ENCODE measurements around the gene SEC14L5. TPM values are rescaled to one million over a fixed set of nuclear protein-coding genes. Genes with fewer than 3 reads are reported as not detected.

SEC14L5 gene
- total and polyA plus RNA-seq, 2 donors (not counting 3 experiments of a cell fraction or from before 2014, with no cell fraction given), result not detected

- peak overlapping the region; percentile 100 for H3K4me2 ChIP-seq (ENCODE audit: insufficient read depth, low read length)
- no peaks in the 10 kb centered on the region for H3K79me2 ChIP-seq (ENCODE audit: control insufficient read depth, insufficient read depth, low read length)
- H3K4me1 ChIP-seq (ENCODE audit: control insufficient read depth, extremely low read depth, insufficient read depth, low read length), result peaks cover 12% of the 10 kb centered on the region
- peaks cover 0 to 1% of the 10 kb centered on the region in 2 experiments for H3K36me3 ChIP-seq (ENCODE audit: control insufficient read depth in 2 of 2, extremely low read depth in 1 of 2, insufficient read depth in 2 of 2, low read length in 2 of 2)
- no peaks in the 10 kb centered on the region for H3K9me3 ChIP-seq (replicated peaks; ENCODE audit: control insufficient read depth, insufficient read depth, low read length)
- peak overlapping the region; percentile 99 for H2AFZ ChIP-seq (ENCODE audit: low read depth, low read length)
- DNase-seq (ENCODE audit: low read depth, low spot score) (peak; percentile 18), FAIRE-seq (no peak)
- H3K27me3 ChIP-seq (ENCODE audit: control insufficient read depth in 2 of 2, insufficient read depth in 2 of 2, low read length in 2 of 2), result no peaks in the 10 kb centered on the region
- BruUV-seq (replicated peaks), result no TSS peak
- no peak overlapping the region for H3K27ac ChIP-seq (ENCODE audit: insufficient read depth, low read depth, low read length)
- H3K4me3 ChIP-seq (replicated peaks in 1 of 3; ENCODE audit: insufficient read depth in 1 of 3, low read depth in 1 of 3, low read length in 3 of 3), result peak overlapping the region; percentile 47 to 86 (median 83)
- dilution Hi-C loops (cut with MboI; ENCODE audit: extremely low pct_ligation_motif_present, low sequenced_read_pairs), result no loop called here
- TF ChIP-seq CTCF (IDR thresholded peaks at IDR 0.05; ENCODE audit: extremely low read depth in 1 of 2, insufficient read depth in 1 of 2, low read depth in 1 of 2, low read length in 2 of 2) (no peak), FOS (IDR thresholded peaks at IDR 0.05; ENCODE audit: borderline replicate concordance, insufficient read depth, low read length) (no peak), GATA2 (IDR thresholded peaks at IDR 0.05; ENCODE audit: insufficient read depth, insufficient read length, low read depth, low read length) (no peak), POLR2A (IDR thresholded peaks at IDR 0.05; ENCODE audit: low read depth, low read length) (no peak), JUN (IDR thresholded peaks at IDR 0.05; ENCODE audit: borderline replicate concordance, insufficient read depth, insufficient read length, low read depth) (no peak), POLR2AphosphoS5 (IDR thresholded peaks at IDR 0.05; ENCODE audit: insufficient read depth, low read depth, low read length) (no peak), MAX (IDR thresholded peaks at IDR 0.05; ENCODE audit: insufficient read depth, insufficient read length) (no peak)
- CTCF ChIA-PET, result interaction anchor here (1.2 to 1.6 kb wide), 2 partner anchors 52 to 59 kb away, joined by 3 to 4 read pairs; no protein-coding TSS in a partner anchor
- no peaks in the 10 kb centered on the region for H4K20me1 ChIP-seq (replicated peaks; ENCODE audit: control insufficient read depth, extremely low read depth, insufficient read depth, low read length)
- intact Hi-C loops (cut with micrococcal nuclease), result loop anchor here (2.0 to 5.0 kb wide), 2 partner anchors 64 to 75 kb away; partner anchors contain the start of genes EEF2KMT and SEC14L5
- POLR2A ChIA-PET, result no interaction called here
- no peaks in the 10 kb centered on the region for H3K9me1 ChIP-seq (replicated peaks; ENCODE audit: control insufficient read depth, extremely low read depth, insufficient read depth, low read length)
- H3K9ac ChIP-seq (replicated peaks; ENCODE audit: extremely low read depth, insufficient read depth, low read length), result peak overlapping the region; percentile 72
Measured at GRCh38 chr16:5032748-5033167, 74.6 kb downstream of the SEC14L5 start.

Measured in endothelial cell of umbilical vein (primary cell).